NCI-H146 (cell line): ENCODE results near the gene UGGT2.
"Not testable (repeated sequence)": the region's sequence is repeated elsewhere in the genome, so short reads cannot be mapped to it uniquely, and the experiment has no call there.

Source experiments
- DNase-seq: peaks from one replicate; lab custom pipeline; 2025; lab: John Stamatoyannopoulos, UW

UGGT2 gene

GRCh38 chr13:96051946-96052345, 1.3 kb downstream of the UGGT2 start:
- DNase-seq = not testable (repeated sequence)

- not testable (repeated sequence) for DNase-seq
These were observed 1.7 kb downstream of the UGGT2 start for GRCh38 chr13:96051491-96051890.

GRCh38 chr13:96050955-96051354, 2.2 kb downstream of the UGGT2 start:
- not testable (repeated sequence) for DNase-seq

GRCh38 chr13:96046449-96047126, 6.6 kb downstream of the UGGT2 start:
- not testable (repeated sequence) for DNase-seq

- no peak for DNase-seq
These were observed 9.0 kb downstream of the UGGT2 start for GRCh38 chr13:96044238-96044637.

GRCh38 chr13:96041326-96042110, 11.7 kb downstream of the UGGT2 start:
- DNase-seq = no peak

- no peak for DNase-seq
These were observed 16.7 kb downstream of the UGGT2 start for GRCh38 chr13:96036515-96036914.

GRCh38 chr13:96034662-96035061, 18.5 kb downstream of the UGGT2 start:
- DNase-seq = no peak

GRCh38 chr13:96033220-96034015, 19.8 kb downstream of the UGGT2 start:
- DNase-seq = no peak

GRCh38 chr13:96032717-96033116, 20.5 kb downstream of the UGGT2 start:
- DNase-seq = no peak

- DNase-seq = no peak
These were observed 24.2 kb downstream of the UGGT2 start for GRCh38 chr13:96029002-96029401.

- no peak for DNase-seq
These were observed 25.7 kb downstream of the UGGT2 start for GRCh38 chr13:96027496-96027895.

- DNase-seq = no peak
These were observed 27.9 kb downstream of the UGGT2 start for GRCh38 chr13:96025283-96025682.

- DNase-seq = no peak
These were observed 32.3 kb downstream of the UGGT2 start for GRCh38 chr13:96020931-96021330.

GRCh38 chr13:96020155-96020575, 33.0 kb downstream of the UGGT2 start:
- peak; percentile 77 for DNase-seq

GRCh38 chr13:96018135-96018534, 35.1 kb downstream of the UGGT2 start:
- DNase-seq = no peak

- no peak for DNase-seq
These were observed 41.8 kb downstream of the UGGT2 start for GRCh38 chr13:96011291-96011872.

GRCh38 chr13:96003304-96003703, 49.9 kb downstream of the UGGT2 start:
- DNase-seq = no peak

GRCh38 chr13:96002322-96003131, 50.7 kb downstream of the UGGT2 start:
- DNase-seq = no peak

GRCh38 chr13:96000069-96000468, 53.1 kb downstream of the UGGT2 start:
- DNase-seq = no peak

- no peak for DNase-seq
These were observed 65.4 kb downstream of the UGGT2 start for GRCh38 chr13:95987841-95988240.
